ENCODE data around the gene MEGF6.

Gene MEGF6

DNA sequence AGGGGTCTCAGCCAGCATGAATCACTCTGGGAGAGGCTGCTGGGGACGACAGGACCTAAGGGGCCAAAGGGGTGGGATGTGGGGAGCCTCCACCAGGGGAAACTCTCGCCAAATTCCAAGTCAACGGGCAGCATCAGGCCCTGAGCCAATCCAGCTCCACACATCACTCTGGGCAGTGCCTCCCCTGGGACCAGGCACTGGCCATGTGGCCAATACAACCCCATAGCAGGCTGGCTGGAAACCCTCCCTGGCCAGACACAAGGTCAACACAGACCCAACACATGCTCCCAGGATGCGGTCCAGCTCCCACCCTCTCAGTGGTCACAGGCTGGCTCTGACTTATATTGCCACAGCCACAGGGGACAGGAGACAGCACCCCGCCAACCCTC lies 60.0 kb downstream of the MEGF6 start:
- no peak overlapping the region for H3K4me3 ChIP-seq (replicated peaks; ENCODE audit: low read depth, low read length)
- TF ChIP-seq, protein P1, sequence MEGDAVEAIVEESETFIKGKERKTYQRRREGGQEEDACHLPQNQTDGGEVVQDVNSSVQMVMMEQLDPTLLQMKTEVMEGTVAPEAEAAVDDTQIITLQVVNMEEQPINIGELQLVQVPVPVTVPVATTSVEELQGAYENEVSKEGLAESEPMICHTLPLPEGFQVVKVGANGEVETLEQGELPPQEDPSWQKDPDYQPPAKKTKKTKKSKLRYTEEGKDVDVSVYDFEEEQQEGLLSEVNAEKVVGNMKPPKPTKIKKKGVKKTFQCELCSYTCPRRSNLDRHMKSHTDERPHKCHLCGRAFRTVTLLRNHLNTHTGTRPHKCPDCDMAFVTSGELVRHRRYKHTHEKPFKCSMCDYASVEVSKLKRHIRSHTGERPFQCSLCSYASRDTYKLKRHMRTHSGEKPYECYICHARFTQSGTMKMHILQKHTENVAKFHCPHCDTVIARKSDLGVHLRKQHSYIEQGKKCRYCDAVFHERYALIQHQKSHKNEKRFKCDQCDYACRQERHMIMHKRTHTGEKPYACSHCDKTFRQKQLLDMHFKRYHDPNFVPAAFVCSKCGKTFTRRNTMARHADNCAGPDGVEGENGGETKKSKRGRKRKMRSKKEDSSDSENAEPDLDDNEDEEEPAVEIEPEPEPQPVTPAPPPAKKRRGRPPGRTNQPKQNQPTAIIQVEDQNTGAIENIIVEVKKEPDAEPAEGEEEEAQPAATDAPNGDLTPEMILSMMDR (IDR thresholded peaks at IDR 0.05; ENCODE audit: low read depth, low read length, missing control alignments), result no peak
- DNase-seq (ENCODE audit: extremely low read depth, low read depth), result no peak

DNA sequence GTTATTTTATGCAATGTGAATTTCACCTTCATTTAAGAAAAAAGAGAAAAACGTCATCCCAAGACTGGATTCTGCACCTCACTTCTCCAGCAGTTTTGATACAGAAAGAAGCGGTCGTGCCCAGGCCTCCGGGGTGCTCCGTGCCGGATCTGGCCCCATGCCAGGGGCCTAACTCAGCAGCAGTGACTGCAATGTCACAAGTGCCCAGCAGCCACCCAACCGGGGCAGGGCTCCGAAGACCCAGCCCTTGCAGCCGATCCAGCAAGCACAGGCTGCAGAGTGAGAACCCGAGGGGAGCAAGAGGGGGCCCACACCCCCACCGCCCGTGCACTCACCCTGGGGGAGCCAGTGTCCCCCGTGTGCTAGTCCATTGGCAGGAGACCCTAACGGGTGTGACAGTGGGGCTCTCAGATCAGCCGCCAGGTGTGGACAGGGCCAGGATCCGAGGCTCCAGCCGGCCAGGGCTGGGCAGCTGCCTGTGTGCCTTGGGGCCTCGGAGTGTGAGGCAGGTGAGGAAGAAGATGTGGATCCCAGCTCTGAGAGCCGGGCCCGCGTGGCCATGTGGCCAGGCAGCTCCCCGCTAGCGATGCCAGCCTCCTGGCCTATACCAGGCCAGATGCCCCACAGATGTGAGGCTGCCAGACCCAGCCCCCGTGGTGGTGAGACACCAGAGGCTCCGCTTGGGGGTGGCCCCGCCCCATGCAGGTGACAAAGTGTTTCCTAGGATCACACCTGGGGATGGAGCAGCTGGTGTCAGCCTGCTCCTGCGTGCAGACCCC lies 60.6 kb downstream of the MEGF6 start:
- TF ChIP-seq, protein P1 (IDR thresholded peaks at IDR 0.05; ENCODE audit: low read depth, low read length, missing control alignments), result no peak
- H3K4me3 ChIP-seq (replicated peaks; ENCODE audit: low read depth, low read length), result no peak overlapping the region
- DNase-seq (ENCODE audit: extremely low read depth, low read depth), result no peak

DNA sequence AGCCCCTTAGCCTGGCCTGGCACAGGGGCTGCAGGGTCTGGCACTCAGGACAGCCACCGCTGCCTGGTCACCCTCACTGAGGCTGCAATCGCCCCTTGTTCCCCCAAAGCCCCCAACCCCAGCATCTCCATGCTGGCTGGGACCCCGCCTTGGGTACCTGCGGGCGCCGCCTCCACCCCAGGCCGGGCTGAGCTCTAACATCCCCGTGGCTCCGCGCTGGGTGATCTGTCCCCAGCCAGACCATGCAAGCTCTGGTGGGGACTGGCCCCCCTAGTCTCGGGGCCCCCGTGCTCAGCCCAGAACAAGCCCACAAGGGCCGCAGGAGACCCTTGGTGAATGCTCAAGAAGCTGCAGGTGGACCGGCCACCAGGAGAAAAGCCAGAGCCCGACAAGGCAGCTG lies 62.4 kb downstream of the MEGF6 start:
- TF ChIP-seq, protein P1 (IDR thresholded peaks at IDR 0.05; ENCODE audit: low read depth, low read length, missing control alignments), result no peak
- DNase-seq (ENCODE audit: extremely low read depth, low read depth), result no peak

DNA sequence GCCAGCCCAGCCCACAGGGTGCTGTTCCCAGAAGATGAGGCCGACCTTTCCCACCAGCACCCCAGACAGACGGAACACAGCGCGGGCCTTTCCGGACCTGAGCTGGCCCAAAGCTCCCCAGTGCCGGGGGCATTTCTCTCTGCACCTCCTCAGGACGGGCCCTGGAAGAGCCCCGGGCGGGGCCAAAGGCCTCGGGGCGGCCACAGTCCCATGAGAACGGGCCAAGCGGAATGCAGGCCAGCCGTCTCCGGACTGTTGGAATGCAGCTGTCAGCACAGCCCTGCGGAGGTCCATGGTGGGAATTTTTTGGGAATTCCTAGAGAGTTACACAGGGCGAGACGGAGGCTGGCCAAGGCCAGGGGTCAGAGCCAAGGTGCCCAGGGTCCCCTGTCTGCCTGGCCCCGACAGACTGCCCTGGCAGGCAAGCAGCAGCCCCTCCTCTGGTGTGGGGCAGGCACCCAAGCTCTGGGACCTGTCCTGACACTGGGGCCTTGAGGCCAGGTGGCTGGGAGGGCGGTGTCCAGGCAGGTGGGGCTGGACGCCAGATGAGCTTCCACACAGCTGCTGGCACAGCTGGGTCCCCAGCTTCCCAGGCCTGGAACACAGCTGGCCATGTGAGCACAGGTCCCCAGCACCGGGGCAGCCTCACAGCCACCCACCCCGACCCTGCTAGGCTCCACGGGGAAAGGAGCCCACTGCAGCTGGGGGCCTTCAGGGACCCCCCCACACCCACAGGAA lies 63.0 kb downstream of the MEGF6 start:
- DNase-seq (ENCODE audit: extremely low read depth, low read depth), result no peak
- TF ChIP-seq, protein P1 (IDR thresholded peaks at IDR 0.05; ENCODE audit: low read depth, low read length, missing control alignments), result no peak
- H3K4me3 ChIP-seq (replicated peaks; ENCODE audit: low read depth, low read length), result no peak overlapping the region

More for the DNA sequence above, 62.4 kb downstream of the MEGF6 start:
- no peak overlapping the region for H3K4me3 ChIP-seq (replicated peaks; ENCODE audit: low read depth, low read length)

DNA sequence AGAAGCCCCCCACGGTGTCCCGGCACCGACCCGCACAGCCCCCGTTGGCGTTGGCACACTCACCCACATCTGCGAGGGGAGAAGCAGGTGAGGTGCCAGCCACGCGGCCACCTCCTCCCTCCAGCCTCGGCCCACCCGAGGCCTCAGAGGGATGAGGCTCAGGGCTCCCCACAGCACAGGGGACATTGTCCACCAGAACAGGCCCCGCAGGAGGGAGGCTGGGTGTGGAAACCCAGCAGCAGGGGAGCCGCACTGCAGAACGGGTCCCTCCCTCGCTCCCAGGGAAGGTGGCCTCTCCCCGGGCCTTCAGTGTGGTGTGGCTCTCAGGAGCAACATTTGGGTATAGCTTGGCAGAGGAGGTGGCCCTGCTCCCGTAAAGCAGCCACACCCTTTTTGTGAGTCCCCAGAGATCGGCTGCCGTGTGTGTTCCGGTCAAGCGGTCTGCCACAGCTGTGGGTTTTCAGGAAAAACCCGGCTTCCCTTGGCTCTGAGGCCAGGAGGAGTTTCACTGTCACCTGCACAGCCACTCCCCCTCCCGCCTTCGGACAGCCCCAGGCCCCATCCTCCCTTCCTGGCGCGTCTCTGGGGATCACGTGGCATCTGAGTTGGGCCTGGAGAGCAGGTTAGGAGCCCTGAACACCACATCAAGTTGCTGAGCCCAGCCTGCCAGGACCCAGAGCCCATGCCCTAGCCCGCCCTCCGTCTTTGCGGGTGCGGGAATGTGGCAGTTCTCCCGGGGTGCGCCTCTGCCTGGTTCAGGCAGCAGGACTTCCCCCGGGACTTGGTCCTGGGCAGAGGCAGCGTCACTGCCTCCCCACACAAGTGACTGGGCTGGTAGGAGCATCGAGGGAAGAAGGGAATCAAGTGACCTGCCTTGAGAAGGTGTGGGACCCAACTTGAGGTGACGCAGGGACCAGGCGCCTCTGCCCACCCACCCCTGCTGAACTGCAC lies 64.0 kb downstream of the MEGF6 start:
- TF ChIP-seq, protein P1 (IDR thresholded peaks at IDR 0.05; ENCODE audit: low read depth, low read length, missing control alignments), result no peak
- DNase-seq (ENCODE audit: extremely low read depth, low read depth), result no peak
- no peak overlapping the region for H3K4me3 ChIP-seq (replicated peaks; ENCODE audit: low read depth, low read length)

DNA sequence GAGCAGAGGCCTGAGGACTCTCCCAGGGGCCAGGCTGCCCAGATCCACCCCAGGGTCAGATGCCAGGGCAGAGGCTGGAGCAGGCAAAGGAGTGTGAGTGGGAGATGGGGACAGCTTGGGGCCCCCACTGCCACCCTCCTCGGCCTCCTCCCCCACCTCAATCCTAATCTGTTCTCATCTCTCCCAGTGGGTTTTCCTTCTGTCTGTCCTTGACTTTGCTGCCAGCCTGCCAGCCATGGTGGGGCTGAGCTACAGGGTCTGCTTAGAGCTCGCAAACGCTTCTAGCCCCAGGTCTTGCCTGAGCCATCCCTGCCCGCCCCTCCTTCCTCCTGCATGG lies 65.3 kb downstream of the MEGF6 start:
- no peak for DNase-seq (ENCODE audit: extremely low read depth, low read depth)
- TF ChIP-seq, protein P1 (IDR thresholded peaks at IDR 0.05; ENCODE audit: low read depth, low read length, missing control alignments), result no peak
- H3K4me3 ChIP-seq (replicated peaks; ENCODE audit: low read depth, low read length), result no peak overlapping the region

Data from HFF-Myc (cell line).